GM18498 (cell line): Measurements from ENCODE around the gene DRAP1.
"Not testable (repeated sequence)": the region's sequence is repeated elsewhere in the genome, so short reads cannot be mapped to it uniquely, and the experiment has no call there.

Experiments
- ATAC-seq: cut with Tn5 transposase; IDR thresholded peaks from one replicate; pipeline ENCODE4 v1.9.1; 2021; ENCODE audit warnings: mild to moderate bottlenecking, moderate library complexity; ENCODE audit not compliant: unreplicated experiment

The DRAP1 gene

DNA sequence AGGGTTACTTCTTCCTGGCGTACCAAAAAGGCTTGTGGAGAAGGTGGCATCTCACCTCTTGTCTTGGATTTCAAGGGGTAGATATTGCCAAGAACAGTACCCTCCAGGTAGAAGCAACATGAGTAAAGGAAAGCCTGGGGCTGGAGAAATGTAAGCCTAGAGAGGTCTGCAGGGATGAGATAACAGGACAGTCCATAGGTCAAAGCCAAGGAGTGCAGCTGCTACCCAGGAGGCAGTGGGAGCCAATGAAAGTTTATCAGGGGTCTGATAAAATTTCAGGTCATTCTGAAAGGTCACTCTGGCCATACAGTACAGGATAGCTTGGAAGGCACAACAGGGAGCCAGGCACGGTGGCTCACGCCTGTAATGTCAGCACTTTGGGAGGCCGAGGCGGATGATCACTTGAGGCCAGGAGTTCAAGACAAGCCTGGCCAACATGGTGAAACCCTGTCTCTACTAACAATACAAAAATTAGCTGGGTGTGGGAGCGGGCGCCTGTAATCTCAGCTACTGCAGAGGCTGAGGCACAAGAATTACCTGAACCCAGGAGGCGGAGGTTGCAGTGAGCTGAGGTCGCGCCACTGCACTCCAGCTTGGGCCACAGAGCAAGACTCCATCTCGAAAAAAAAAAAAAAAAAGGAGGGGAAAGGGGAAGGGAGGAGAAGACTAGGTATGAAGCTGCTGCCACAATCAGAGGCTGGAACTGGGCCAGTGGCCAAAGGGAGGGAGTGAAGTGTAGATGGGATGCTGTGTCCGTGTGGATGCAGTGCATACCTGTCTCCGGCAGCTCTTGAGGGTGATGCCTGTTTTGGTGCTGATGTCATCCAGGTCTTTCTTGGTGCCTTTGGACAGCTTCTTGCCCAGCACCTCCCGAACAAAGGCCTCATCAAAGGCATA, 32.2 kb upstream of the DRAP1 start:
- ATAC-seq = no peak

DNA sequence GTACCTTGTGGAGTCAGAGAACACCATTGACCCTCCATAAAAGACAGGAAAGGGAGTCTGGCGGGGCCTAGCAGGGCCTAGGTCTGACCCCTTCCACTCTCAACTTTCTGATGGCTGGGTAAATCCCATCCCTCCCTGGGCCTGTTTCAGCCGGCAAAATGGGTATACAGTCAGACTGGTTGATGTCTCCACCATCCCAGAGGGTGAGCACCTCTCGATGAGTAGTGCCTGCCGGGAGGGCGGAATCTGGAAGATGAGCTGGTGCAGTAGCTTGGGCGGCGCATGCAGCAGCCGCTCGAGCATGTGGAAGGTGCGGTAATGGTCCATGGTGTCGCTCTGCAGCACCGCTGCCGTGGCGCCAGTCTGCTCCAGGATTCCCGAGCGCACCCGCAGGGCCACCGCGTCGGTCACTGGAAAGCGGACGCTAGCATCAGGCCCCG, 31.5 kb upstream of the DRAP1 start:
- ATAC-seq = peak; percentile 8

DNA sequence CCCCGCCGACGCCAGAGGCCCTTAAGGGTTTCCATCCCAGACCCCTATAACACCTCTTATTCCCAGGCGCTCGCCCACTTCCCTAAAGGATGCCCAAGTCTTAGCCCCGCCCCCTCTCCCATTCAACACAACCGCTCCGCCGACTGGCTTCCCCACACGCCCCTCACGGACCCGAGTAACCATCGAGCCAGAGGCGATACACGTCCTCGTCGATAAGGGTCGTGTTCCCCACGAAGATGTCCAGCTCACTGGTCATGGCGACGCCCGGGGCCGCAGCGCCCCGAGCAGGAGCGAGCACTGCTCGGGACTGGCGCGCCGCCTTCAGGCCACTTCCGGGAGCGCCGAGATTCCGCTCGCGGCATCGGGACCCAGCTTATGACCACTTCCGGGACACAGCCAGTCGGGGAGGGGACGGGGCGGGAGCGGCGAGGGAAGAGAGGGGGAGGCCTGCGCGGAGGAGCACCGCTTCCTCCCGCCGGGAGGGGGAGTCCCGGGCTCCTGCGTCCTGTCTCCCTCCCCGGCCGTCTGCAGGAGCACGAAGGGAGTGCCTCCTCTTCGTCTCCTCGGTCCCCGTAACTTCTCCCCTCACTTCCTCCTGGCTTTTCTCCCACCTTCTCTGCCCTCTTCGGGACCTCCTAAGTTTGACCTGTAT, 30.9 kb upstream of the DRAP1 start, which contains the start of gene FIBP:
FIBP (minus strand) TSS at position 309 of the 652 bp plus-strand sequence; CDS start at position 256, 53 bp downstream.
- ATAC-seq = peak; percentile 57

DNA sequence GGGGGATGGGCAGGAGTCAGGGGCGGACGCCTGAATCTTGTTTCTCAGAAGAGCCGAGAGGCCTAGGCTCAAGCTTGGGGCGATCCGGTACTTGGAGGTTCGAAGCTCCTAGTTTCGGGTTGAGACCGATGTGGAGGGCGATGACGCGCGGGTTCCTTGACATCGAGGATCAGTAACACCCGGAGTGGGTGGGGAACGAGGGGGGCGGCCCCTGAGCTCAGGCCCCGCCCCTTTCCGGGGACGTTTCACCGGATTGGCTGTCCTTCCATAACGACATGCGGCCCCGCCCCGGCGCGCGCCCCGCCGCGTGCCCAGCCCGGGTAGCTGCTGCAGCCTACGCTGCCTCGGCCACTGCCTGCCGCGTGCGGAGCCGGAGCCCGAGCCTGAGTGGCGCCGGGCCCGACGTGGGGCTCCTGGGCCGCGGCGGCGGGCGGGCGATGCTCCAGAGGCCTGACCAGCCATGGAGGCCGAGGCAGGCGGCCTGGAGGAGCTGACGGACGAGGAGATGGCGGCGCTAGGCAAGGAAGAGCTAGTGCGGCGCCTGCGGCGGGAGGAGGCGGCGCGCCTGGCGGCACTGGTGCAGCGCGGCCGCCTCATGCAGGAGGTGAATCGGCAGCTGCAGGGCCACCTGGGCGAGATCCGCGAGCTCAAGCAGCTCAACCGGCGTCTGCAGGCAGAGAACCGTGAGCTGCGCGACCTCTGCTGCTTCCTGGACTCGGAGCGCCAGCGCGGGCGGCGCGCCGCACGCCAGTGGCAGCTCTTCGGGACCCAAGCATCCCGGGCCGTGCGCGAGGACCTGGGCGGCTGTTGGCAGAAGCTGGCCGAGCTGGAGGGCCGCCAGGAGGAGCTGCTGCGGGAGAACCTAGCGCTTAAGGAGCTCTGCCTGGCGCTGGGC, 28.7 kb upstream of the DRAP1 start, which contains the start of gene CCDC85B:
CCDC85B (plus strand) TSS at position 350 of the 895 bp plus-strand sequence; CDS start at position 461, 111 bp downstream.
- ATAC-seq = peak; percentile 52

DNA sequence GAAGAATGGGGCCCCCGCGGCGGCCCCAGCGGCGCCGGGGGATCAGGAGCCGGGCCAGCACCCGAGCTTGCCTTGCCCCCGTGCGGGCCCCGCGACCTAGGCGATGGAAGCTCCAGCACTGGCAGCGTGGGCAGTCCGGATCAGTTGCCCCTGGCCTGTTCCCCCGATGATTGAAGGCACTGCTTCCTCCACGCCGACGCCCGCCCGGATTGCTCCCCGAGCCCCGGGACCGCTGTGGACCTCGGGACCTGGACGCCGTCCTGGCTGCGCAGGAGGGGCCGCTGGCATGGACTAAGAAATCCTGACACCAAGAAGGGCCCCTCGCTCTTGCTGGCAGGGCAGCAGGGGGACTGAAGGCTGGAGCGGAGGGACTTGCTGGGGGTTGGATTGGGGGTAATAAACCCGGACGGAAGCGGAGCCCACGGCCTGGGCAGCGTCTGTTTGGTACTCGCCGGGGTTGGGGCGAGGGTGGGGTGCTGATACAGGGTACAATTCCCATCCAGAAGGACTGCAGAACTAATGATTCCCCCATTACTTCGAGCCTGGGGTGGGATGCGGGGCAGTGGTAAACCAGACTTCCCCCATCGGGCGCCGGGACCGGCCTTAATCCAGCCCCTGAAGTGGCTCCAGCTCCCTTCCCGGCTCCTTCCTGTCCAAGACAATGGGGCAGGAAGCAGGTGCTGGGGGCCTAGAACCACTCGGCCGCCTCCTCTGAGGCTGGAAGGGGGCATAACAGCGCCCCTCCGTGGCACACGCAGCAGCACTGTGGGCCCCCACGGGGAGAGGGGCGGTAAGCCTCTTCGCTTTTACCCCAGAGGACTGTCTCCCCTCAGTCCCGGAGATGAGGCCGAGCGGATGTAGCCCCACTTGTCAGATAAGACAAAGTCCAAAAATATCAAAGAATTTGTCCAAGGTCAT, 27.7 kb upstream of the DRAP1 start:
- ATAC-seq = no peak

DNA sequence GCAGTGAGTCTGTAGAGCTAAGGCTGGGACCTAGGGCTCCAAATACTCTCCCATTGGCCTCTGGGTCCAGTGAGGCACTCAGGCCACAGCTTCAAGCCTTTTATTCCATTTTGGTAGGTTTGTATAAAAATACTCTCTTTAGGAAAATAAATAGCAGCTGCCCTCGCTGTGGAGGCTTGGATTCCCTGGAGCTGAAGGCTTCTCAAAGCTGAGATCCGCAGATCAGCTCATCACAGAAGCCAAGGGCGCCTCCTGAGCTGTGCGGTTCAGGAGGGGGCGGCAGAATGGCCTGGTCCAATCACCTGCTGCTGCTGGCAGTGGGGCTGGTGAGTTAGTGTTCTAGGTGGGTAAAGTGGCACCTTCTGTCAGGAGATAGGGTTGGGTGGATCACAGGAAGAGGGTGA, 27.1 kb upstream of the DRAP1 start:
- not testable (repeated sequence) for ATAC-seq

DNA sequence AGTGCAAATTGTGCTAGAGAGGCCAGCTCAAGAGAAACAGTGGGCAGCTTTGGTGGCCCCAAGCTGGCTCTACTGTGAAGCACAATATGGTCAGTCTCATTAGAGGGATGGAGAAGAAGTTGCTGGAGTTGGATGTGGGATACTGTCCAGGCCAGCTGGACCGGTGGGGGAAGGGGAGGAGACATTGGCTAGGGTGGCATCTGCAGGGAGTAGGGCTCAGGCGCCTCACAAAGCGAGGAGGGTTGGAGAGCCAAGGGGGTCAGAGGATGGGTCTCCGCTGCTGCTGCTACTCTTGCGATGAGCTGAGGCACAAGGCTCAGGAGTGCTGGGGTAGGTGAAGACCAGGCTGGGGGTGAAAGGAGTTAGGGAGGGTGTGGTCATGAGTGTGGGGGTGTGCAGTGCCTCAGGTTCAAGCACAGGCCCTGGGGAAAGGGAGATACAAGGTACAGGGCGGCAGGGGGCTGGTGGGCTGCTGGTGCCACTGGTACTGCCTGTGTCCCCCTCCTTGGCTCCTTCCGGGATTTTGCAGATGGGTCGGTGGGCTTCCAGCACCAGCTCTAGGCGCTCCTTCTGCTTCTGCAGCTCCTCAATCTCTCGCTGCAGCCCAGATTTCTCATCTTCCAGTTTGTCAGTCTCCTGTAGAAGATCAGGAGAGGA, 26.4 kb upstream of the DRAP1 start:
- ATAC-seq = no peak

DNA sequence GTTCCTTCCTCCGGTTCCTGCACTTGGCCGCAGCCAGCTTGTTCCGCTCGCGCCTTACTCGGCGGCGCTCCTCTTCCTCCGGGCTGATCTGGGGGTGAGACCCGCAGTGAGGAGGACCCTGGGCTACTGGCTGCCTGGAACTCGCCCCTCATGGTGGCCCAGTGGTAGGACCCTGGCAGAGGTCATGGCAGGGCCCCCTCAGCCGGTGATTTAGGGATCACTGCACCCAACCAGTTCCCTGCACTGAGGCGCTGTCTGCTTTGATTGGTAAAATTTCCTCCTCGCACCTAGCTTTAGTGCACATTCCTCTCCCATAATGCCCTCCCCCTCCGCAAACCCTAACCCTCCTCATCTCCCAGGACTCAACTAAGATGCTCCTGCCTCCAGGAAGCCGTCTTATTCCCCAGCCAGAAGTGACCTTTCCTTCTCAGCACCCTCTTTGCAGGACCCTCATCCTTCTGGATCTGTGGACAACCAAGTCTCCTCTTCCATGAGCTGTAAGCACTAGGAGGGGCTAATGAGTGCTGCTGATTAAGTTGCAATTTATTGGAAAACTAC, 25.1 kb upstream of the DRAP1 start:
- ATAC-seq = no peak

DNA sequence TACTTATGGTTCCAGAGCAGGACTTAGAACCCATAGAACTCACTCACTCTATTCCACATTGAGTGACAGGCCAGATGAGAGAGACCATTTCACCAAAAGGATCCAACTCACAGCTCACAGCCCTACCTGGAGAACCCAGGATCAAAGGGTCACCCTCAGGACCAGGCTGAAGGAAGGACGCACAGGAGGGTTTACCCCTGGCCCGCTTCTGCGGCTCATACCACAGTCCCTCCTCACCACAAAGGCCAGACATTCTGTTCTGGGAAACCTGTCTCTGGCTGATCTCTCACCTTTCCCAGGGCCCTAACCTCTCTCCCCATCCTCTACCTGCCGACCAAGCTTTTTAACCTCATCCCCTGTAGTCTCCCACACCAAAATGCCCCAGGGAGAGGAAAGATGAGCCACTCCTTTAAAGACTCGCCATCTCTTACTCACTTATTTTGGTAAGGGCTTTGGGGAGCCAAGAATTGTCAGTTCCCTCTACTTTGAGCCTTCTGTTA, 23.7 kb upstream of the DRAP1 start:
- no peak for ATAC-seq

DNA sequence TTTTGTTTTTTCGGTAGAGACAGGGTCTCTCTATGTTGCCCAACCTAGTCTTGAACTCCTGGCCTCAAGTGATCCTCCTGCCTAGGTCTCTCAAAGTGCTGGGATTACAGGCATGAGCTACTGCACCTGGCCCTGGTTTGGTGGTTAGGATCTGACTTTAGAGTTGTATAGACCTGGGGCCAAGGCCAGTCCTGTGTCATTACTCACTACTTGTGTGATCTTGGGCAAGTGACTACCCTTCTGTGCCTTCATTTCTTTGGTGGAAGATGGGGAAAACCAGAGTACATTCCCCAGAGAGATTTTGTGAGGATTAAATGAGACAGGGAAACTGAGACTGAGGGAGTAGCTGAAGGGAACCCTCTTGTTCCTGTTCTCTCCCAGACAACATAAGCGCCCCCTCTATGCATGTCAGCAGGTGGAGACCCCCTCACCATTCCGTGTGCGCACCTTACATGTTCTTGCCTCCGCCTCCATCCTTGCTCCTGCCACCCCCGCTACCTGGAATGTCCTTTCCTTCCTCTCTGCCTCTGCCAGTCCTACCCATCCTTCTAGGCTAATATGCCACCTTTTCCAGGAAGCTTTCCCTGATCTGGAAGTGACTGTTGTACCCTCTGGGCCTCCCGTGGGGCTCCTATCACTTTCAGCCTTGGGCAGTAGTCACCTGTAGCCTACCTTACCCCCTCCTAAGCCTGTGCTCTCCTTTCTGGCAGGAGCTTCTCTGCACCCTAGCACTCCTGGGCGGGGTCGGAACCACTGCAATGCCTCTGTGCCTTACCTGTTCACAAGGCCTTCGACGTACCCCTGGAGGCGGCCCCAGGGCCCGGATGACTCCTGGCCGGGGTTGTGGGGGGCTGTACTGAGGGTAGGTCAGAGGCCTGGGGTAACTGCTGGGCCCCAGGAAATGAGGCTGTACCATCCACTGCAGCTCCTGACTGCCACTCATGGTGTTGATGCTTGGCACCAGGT, 22.9 kb upstream of the DRAP1 start:
- ATAC-seq = no peak

DNA sequence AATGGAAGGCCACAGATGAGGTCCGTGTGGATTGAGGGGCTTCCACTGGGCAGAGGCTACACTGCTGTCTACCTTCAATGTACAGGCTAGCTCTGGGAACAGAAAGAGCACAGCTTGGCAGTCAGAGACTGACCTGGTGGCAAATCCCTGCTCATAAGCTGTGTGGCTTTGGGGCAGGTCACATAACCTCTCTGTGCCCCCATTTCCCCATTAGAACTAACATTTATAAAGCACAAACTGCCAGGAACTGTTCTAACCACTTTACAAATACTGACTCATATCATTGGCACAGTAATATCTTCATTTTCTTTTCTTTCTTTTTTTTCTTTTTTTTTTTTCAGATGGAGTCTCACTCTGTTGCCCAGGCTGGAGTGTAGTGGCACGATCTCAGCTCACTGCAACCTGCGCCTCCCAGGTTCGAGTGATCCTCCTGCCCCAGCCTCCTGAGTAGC, 22.2 kb upstream of the DRAP1 start:
- no peak for ATAC-seq

DNA sequence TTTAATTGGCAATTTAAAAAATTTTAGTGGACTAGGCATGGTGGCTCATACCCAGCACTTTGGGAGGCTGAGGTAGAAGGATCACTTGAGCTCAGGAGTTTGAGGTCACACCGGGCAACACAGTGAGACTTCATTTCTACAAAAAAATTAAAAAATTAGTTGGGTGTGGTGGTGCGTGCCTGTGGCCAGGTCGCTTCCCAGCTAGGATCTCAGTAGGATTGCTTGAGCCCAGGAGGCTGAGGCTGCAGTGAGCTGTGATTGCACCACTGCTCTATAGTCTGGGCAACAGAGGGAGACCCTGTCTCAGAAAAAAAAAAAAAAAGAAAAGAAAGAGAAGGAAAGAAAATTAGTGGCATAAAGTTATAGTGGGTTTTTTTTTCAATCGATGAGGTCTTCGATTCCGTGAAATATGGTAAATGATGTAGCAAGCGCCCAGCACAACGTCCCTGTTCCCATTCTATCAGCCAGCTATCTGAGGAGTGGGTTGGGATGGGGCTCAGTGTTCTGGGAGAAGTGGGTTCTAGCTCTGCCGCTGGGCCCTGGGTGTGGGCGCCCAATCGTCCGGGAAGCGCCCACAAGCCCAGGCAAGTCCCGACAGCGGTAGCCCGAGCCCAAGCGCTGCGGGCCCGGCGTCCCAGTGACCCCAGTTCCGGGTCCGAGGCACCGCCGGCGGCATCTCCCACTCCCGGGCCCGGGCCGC, 20.4 kb upstream of the DRAP1 start:
- no peak for ATAC-seq

DNA sequence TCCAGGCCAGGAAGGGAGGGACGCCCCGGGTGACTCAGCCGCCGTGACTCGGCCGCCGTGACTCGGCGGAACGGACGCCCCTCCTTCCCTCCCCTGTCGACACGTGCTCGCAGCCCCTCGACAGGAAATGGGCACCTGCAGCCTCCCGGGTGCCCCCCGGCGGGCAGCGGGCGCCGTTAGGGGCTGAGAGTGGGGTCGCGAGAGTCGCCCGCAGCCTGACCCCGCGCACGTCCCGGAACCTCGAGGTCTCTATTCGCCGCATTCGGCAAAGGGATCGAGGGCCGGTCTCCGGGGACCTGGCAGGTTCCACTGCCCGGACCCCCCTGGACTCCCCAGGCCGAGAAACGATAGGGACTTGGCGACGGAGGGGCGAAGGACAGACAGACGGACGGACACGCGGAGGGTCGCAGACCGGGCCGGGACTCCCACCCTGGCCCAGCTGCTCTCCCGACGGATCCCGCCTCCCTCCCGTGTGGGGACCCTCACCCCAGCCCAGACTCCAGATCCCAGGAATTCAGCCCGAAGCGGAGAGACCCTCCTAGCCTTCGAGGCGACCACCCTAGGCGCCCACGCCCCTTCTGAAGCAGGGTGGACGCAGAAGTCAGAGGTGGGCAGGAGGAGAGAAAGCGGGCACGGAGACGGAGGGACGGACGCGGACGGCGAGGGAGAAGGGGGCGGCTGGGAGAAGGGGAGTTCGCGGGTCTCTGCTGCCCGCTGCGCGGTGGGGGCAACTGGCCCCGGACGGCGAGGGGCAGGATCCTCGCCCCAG, 19.7 kb upstream of the DRAP1 start:
- no peak for ATAC-seq

DNA sequence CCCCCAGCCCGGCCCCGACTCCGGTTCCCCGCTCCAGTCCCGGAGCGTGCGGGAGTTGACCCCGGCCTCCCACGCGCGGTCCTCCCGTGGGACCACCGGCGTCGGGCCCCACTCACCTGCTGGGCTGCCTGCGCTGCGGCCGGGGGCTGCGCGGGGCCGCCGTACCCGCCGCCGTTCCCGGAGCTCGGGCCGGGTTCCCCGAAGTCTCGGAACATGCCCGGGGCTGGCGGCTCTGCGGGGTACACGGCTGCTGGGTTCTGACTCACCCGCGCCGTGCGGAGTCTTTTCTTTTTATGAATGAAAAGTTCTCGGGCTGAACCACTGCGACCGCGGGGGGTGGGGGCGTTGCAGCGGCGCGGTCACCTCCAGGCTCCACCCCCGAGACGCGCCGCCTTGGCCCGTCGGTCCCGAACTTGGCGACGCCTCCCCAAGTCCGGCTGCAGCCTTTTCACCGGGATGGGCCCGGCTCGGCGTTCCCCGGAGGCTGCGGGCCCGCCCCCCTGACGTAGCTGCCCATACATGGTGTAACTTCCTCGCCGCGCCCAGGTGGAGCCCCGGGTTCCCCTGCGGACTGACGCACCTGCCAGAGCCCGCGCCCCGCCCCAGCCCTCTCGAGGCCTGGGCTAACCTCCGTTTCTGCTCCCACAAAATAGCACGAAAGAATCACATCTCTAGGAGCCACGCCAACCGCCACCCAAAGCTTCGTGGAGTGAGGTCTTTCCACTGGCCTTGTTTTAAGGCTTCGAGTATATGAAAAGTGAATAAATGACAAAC, 18.9 kb upstream of the DRAP1 start, which contains the start of gene FOSL1:
FOSL1 (minus strand) TSS at position 264 of the 774 bp plus-strand sequence; CDS start at position 215, 49 bp downstream.
- ATAC-seq = peak; percentile 76

DNA sequence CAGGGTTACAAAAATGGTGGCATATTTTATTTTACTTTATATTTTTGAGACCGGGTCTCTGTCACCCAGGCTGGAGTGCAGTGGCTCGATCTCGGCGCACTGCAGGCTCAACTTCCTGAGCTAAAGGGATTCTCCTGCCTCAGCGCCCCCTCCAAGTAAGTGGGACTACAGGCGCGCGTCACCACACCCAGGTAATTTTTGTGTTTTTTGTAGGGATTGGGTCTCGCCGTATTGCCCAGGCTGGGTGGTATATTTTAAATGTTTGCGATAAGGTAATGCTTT, 18.4 kb upstream of the DRAP1 start:
- ATAC-seq = no peak

DNA sequence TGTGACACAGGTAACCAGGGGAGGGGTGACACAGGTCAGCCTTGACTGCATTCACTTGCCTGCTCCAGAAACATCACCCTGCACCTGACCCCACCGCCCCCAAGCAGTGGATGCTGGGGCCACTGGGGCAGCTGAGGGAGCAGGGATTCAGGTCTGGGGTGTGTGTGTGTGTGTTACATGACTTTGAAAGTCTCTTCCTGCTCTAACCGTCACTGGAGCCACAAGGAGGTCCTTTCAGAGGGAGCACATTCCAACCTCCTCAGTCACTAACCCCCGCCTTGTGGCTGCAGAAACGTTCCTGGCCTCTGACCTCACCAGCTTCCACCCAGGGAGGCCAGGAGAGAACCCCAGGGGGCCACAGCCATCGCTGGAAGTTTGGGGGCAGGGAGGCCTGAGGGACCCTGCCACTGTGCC, 16.2 kb upstream of the DRAP1 start:
- ATAC-seq = no peak
